HS-27A (cell line): ENCODE measurements around the gene HADHA.

Experiments used
- DNase-seq: peaks from one replicate; pipeline ENCODE4 v3.0.0-alpha.2; 2012; ENCODE audit warnings: low read depth, missing footprints

Gene HADHA

DNA sequence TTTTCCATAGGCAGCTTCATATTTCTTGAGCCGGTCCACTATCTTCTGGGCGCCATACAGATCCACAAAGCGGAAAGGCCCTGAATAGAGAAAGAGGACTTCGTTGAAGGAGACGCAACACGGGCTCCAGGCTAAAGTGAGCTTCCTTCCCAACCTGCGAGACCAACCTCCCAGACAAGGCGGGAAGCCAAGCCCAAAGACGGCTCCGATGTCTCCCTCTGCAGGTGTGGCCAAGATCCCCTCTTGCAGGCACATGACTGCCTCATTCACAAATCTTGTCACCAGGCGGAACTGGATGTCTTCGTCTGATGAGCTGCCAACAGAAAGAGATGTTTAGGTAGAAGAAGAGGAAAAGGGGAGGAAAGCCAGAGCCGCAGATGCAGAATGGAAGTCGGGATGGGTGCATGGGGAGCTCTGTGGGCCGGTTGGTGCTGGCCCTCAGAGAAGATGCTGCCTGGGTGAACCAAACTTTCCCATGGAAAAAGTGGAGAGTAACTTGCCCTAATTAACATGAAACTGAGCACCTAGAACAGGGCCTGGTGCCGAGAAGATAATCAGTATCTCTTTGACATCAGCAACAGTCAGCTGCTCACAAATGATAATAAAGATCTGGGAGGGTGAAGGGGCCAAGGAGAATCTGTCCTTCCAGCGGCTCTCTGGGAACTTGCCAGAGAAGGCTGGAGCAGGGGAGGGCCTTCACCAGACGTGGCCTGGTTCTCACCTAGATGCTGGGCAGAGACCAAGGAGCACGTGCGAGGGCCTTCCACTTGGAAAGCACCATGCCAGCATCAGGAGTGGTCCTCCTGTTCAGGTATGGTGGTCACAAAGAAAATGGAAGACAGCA lies 52.9 kb downstream of the HADHA start:
- no peak for DNase-seq

GRCh38 chr2:26190369-26190768 lies 54.1 kb downstream of the HADHA start:
- no peak for DNase-seq

- DNase-seq = no peak
Measured at GRCh38 chr2:26189751-26190150, 54.7 kb downstream of the HADHA start.

DNA sequence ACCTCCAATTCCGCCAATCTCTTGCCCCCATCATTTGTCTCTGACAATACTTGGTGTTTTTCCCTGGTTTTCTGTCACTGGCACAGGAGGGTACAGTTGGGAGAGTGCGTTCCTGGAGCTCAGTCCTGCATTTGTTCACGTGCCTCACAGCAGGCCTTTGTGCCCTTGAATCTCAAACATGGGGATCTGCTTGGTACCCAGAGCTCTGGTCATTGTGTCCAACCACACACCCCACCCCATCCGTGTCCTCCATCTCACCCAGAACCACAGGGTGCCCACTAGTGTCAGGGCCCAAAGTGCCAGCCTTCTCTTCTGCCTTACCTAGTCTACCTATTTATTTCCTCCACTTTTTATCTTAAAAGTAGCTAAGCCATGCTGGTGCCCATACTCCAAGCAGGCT lies 55.3 kb downstream of the HADHA start:
- no peak for DNase-seq

DNA sequence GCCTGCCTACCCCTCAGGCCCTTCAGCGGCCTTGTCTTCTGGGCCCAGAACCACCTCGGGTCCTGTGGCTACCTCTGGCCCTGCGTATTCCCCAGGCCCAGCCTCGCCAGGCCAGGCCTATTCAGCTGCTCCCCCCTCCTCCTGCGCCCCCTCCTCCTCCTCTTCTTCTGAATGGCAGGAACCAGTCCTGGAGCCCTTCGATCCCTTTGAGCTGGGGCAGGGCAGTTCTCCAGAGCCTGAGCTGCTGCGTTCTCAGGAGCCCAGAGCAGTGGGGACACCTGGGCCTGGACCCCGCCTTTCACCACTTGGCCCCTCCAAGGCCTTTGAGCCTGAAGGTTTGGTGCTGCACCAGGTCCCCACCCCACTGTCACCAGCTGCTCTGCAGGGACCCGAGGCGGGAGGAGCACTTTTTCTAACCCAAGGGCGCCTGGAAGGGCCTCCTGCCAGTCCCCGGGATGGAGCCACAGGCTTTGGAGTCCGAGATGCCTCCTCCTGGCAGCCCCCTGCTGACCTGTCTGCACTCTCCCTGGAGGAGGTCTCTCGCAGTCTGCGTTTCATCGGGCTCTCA lies 56.8 kb downstream of the HADHA start:
- no peak for DNase-seq

GRCh38 chr2:26187114-26187513 lies 57.3 kb downstream of the HADHA start:
- DNase-seq = no peak

DNA sequence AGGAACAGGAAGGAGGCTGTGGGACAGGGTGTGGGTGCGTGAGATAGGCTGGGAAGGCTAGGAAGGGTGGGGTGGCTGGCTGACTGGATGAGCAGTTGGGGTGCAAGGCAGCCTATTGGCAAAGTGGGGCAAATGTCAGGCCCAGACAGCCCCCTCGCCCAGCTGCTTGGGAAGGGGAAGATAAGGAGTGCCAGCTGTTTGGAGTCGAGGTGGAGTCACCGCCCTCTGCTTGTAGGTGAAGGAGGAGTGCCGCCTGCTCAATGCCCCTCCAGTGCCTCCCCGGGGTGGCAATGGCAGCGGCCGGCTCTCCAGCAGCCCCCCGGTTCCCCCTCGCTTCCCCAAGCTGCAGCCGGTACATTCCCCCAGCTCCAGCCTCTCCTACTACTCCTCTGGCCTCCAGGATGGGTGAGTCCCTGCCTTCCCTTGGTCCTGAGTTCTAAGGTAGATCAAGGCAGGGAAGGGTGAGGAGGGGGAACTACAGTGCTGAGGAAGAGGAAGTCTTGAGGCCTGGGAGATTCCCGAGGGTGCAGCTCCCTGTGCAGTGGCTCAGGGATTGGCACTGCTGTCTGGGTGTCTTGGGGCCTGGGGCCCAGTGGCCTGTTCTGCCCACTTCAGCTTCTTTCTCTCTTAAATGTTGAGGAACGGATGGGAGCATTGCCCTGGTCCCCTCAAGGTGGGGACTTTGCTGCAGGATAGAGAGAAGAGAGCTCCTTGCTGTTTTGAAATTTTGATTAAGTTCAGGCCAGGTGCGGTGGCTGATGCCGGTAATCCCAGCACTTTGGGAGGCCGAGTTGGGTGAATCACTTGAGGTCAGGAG lies 58.3 kb downstream of the HADHA start:
- DNase-seq = no peak

GRCh38 chr2:26185304-26185928 lies 59.0 kb downstream of the HADHA start:
- DNase-seq = no peak

GRCh38 chr2:26184555-26185303 lies 59.7 kb downstream of the HADHA start:
- no peak for DNase-seq

GRCh38 chr2:26184121-26184520 lies 60.3 kb downstream of the HADHA start:
- DNase-seq = no peak

- DNase-seq = no peak
Measured at GRCh38 chr2:26182887-26183630, 61.4 kb downstream of the HADHA start.

DNA sequence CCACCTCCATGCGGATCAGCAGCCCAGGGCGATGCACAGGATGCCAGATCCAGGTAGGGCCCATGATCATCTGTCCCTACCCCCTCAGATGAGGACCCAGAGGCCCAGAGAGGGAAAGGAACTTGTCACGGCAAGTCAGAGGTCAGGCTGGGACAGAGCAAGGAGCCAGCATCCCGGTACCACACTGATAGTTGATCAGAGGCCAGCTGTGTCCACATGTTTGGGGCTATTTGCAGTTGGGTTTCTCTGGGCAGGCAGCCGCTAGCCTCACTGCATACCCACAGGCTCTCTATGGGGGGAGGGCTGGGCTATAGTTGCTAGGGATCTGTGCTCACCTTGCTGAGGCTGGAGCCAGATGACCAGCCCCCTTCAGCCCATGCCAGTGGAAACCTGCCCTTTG lies 62.0 kb downstream of the HADHA start:
- no peak for DNase-seq

- no peak for DNase-seq
Measured at GRCh38 chr2:26179446-26179913, 65.0 kb downstream of the HADHA start.

DNA sequence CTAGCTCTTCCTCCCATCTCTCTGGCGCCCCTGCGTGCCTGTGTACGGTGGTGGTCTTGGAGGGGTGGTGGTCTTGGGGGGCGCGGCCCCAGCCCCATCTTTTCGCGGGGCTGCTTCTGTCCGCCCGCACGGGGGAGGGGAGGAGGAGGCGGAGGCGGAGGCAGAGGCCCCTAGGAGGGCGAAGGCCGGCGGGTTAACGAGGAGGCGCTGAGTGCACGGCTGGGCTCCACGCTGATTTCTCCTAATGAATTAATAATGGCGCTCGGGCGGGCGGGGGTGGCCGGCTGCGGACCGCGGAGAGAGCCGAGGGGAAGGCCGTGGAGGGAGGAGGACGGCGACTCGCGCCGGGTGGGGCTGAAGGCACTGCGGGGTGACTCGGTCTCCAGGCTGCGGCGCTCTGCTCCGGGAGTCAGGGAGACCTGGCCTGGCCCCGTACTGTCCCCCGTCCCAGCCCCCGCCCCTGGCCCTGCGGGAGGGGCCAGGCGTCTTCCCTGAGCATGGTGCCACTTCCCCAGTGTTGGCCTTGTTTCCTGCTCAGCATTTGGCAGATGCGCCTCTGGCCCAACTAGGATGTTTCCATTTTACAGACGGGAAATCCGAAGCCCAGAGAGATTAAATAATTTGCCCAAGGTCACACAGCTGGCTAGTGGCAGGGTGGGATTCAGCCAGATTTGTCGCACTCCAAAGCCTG lies 65.5 kb downstream of the HADHA start:
- DNase-seq = no peak

- DNase-seq = no peak
Measured at GRCh38 chr2:26178246-26178645, 66.2 kb downstream of the HADHA start.

- no peak for DNase-seq
Measured at GRCh38 chr2:26177122-26177521, 67.3 kb downstream of the HADHA start.

GRCh38 chr2:26176279-26176615 lies 68.2 kb downstream of the HADHA start:
- DNase-seq = no peak

GRCh38 chr2:26175466-26176278 lies 68.8 kb downstream of the HADHA start:
- no peak for DNase-seq

- no peak for DNase-seq
Measured at GRCh38 chr2:26174691-26175465, 69.6 kb downstream of the HADHA start.
